ENCODE data around the gene FAHD2A. TPM values are rescaled to one million over a fixed set of nuclear protein-coding genes. Genes with fewer than 3 reads are reported as not detected.

Gene FAHD2A
- total RNA-seq, 1 donor from 2014 or later = 22.8 TPM

DNA sequence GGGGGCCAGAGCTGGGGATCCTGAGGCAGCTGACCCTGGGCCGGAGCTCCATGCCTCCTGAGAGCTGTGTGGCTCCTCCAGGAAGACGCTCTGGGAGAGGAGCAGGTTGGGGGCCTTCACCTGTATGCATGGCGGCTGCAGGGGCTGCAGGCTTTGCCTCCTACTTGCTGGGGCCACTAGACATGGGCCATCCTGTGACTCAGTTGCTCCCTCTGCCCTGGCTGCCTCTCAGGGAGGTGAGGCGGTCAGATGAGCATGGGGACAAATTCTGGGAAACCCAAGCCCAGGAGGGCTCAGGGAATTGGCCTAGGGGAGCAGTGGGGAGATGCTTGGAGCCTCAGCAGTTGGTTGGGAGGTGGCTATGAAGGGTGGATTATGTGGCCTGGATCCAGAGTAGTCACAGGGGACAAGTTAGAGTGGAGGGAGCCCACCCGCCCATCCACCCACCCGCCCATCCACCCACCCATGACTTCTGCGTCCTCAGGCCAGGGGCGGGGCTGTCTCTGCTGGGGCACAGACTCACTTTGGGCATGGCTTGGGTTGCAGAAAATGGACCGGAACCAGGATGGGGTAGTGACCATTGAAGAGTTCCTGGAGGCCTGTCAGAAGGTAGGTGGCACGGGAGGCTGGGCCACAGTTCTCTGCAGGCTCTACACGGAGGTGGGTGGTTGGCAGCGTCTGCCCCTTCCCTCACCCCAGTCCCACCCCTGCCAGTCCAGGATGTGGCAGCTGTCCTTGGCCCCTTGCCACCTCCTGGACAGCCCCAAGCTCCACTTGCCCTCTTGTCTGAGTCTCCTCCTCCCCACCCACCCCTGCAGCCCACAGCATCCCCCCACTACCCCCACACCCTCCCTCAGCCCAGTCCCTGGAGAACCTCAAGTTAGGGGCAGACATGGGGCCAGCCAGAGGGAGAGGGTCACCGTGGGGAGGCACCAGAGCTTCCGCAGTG lies 19.5 kb upstream of the FAHD2A start:
- intact Hi-C loops (cut with DNase I) = no loop called here

DNA sequence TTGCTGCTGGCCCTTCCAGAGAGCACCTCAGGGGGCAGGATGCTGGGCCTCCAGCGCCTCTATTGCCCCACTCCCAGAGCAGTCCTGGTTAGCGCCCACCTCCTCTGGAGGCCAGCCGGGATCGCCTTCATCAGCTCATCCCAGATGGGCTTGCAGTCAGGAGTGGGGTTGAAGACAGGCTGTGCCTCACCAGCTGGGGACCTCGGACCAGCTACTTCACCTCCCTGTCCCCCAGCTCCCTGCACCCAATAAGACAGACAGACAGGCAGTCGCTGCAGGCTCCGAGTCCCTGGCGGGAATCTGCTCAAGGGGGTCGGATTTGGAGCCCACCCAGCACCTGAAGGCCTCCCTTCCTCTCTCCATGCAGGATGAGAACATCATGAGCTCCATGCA lies 18.9 kb upstream of the FAHD2A start:
- intact Hi-C loops (cut with DNase I) = no loop called here
- no peak for ATAC-seq
- no peaks in the 10 kb centered on the region for H3K9me3 ChIP-seq
- TF ChIP-seq, protein P1, sequence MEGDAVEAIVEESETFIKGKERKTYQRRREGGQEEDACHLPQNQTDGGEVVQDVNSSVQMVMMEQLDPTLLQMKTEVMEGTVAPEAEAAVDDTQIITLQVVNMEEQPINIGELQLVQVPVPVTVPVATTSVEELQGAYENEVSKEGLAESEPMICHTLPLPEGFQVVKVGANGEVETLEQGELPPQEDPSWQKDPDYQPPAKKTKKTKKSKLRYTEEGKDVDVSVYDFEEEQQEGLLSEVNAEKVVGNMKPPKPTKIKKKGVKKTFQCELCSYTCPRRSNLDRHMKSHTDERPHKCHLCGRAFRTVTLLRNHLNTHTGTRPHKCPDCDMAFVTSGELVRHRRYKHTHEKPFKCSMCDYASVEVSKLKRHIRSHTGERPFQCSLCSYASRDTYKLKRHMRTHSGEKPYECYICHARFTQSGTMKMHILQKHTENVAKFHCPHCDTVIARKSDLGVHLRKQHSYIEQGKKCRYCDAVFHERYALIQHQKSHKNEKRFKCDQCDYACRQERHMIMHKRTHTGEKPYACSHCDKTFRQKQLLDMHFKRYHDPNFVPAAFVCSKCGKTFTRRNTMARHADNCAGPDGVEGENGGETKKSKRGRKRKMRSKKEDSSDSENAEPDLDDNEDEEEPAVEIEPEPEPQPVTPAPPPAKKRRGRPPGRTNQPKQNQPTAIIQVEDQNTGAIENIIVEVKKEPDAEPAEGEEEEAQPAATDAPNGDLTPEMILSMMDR (IDR thresholded peaks at IDR 0.05) = no peak
- H3K36me3 ChIP-seq = no peaks in the 10 kb centered on the region
- H3K4me3 ChIP-seq = no peak overlapping the region
- no peaks in the 10 kb centered on the region for H3K27me3 ChIP-seq
- H3K4me1 ChIP-seq = no peaks in the 10 kb centered on the region
- H3K27ac ChIP-seq = no peak overlapping the region
- no peak for DNase-seq

More for the DNA sequence above, 19.5 kb upstream of the FAHD2A start:
- ATAC-seq = no peak
- Histone ChIP-seq H3K27ac (no peak overlapping the region), H3K4me3 (no peak overlapping the region), H3K36me3 (no peaks in the 10 kb centered on the region), H3K4me1 (no peaks in the 10 kb centered on the region), H3K9me3 (no peaks in the 10 kb centered on the region), H3K27me3 (no peaks in the 10 kb centered on the region)
- TF ChIP-seq, protein P1 (IDR thresholded peaks at IDR 0.05) = no peak
- DNase-seq = peak; percentile 54

DNA sequence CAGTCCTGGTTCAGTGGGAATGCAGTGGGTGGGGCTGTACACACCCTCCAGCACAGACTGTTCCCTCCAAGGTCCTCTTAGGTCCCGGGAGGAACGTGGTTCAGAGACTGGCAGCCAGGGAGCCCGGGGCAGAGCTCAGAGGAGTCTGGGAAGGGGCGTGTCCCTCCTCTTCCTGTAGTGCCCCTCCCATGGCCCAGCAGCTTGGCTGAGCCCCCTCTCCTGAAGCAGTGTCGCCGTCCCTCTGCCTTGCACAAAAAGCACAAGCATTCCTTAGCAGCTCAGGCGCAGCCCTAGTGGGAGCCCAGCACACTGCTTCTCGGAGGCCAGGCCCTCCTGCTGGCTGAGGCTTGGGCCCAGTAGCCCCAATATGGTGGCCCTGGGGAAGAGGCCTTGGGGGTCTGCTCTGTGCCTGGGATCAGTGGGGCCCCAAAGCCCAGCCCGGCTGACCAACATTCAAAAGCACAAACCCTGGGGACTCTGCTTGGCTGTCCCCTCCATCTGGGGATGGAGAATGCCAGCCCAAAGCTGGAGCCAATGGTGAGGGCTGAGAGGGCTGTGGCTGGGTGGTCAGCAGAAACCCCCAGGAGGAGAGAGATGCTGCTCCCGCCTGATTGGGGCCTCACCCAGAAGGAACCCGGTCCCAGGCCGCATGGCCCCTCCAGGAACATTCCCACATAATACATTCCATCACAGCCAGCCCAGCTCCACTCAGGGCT lies 17.5 kb upstream of the FAHD2A start:
- H3K36me3 ChIP-seq = no peaks in the 10 kb centered on the region
- H3K9me3 ChIP-seq = no peaks in the 10 kb centered on the region
- H3K27ac ChIP-seq = no peak overlapping the region
- TF ChIP-seq, protein P1 (IDR thresholded peaks at IDR 0.05) = no peak
- DNase-seq (peak; percentile 49), ATAC-seq (peak; percentile 12)
- H3K4me1 ChIP-seq = no peaks in the 10 kb centered on the region
- intact Hi-C loops (cut with DNase I) = no loop called here
- H3K4me3 ChIP-seq = no peak overlapping the region
- H3K27me3 ChIP-seq = no peaks in the 10 kb centered on the region

DNA sequence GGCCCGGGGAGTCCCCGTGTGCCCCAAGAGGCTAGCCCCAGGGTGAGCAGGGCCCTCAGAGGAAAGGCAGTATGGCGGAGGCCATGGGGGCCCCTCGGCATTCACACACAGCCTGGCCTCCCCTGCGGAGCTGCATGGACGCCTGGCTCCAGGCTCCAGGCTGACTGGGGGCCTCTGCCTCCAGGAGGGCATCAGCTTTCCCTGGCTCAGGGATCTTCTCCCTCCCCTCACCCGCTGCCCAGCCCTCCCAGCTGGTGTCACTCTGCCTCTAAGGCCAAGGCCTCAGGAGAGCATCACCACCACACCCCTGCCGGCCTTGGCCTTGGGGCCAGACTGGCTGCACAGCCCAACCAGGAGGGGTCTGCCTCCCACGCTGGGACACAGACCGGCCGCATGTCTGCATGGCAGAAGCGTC lies 16.9 kb upstream of the FAHD2A start:
- H3K36me3 ChIP-seq = no peaks in the 10 kb centered on the region
- H3K4me1 ChIP-seq = no peaks in the 10 kb centered on the region
- ATAC-seq (no peak), DNase-seq (peak; percentile 48)
- no peak overlapping the region for H3K4me3 ChIP-seq
- intact Hi-C loops (cut with DNase I) = no loop called here
- H3K27ac ChIP-seq = no peak overlapping the region
- H3K9me3 ChIP-seq = no peaks in the 10 kb centered on the region
- TF ChIP-seq, protein P1 (IDR thresholded peaks at IDR 0.05) = no peak
- H3K27me3 ChIP-seq = no peaks in the 10 kb centered on the region

DNA sequence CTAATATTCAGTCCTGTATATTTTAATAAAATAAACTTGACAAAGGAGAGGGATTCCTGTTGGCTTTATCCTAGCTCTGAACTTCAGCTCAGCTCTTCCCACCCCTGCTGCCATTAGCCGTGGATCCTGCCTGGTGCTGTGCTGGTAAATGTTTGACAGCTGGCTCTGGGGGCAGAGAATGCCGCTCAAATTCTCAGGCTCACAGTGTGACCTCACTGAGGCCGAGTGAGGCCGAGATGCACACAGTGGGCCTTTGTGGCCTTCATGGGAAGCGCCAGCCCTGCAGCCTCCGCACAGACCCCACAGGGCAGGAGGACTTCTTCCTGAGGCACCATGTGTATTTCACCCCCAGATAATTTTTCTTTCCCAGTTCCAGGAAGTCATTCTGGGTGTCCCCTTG lies 16.5 kb upstream of the FAHD2A start:
- TF ChIP-seq, protein P1 (IDR thresholded peaks at IDR 0.05) = no peak
- H3K27ac ChIP-seq = no peak overlapping the region

More for the DNA sequence above, 16.5 kb upstream of the FAHD2A start:
- H3K4me1 ChIP-seq = no peaks in the 10 kb centered on the region
- ATAC-seq = no peak
- no peaks in the 10 kb centered on the region for H3K9me3 ChIP-seq
- no peaks in the 10 kb centered on the region for H3K36me3 ChIP-seq
- H3K27me3 ChIP-seq = no peaks in the 10 kb centered on the region
- DNase-seq = no peak
- intact Hi-C loops (cut with DNase I) = no loop called here
- H3K4me3 ChIP-seq = no peak overlapping the region
